Parathyroid adenoma (tissue), 2 donors: ENCODE data around the gene TTN.

Experiments
- H2AFZ ChIP-seq: fragments of 300-600 bp; sonication (generic); one replicate; pipeline ENCODE4 v1.7.0; 2017; ENCODE audit warnings: antibody characterized with exemption, mild to moderate bottlenecking
- H3K27ac ChIP-seq: fragments of 300-600 bp; sonication (generic); one replicate; pipeline ENCODE4 v1.7.0; 2017
- H3K27me3 ChIP-seq: fragments of 300-600 bp; sonication (generic); one replicate; pipeline ENCODE4 v1.7.0; 2017; ENCODE audit warnings: low read length; ENCODE audit not compliant: control insufficient read depth, insufficient read depth
- H3K36me3 ChIP-seq: fragments of 300-600 bp; sonication (generic); one replicate; pipeline ENCODE4 v1.7.0; 2017; ENCODE audit warnings: low read length; ENCODE audit not compliant: control insufficient read depth, insufficient read depth
- H3K4me1 ChIP-seq: fragments of 300-600 bp; sonication (generic); one replicate; pipeline ENCODE4 v1.7.0; 2017; ENCODE audit warnings: control low read depth
- H3K4me2 ChIP-seq: fragments of 300-600 bp; sonication (generic); one replicate; pipeline ENCODE4 v1.7.0; 2017; ENCODE audit warnings: low read length
- H3K4me3 ChIP-seq: fragments of 300-600 bp; sonication (generic); one replicate; pipeline ENCODE4 v1.7.0; 2017; ENCODE audit warnings: low read depth, low read length
- H3K79me2 ChIP-seq: fragments of 300-600 bp; sonication (generic); one replicate; pipeline ENCODE4 v1.7.0; 2017; ENCODE audit warnings: control low read depth
- H3K9ac ChIP-seq: fragments of 300-600 bp; sonication (generic); one replicate; pipeline ENCODE4 v1.7.0; 2017; ENCODE audit warnings: mild to moderate bottlenecking
- H3K9me3 ChIP-seq: fragments of 300-600 bp; sonication (generic); one replicate; pipeline ENCODE4 v1.7.0; 2017; ENCODE audit warnings: low read length; ENCODE audit not compliant: control insufficient read depth
- TF ChIP-seq, protein P1 (sequence below): fragments of 300-600 bp; sonication (generic); IDR thresholded peaks from one replicate; pipeline ENCODE4 v1.7.0; 2017; ENCODE audit warnings: antibody characterized with exemption, mild to moderate bottlenecking
- donor health status: primary hyperparathyroidism.

Gene TTN

GRCh38 chr2:178553047-178553446 lies 254.2 kb downstream of the TTN start:
- Histone ChIP-seq H3K4me2 (no peak overlapping the region), H3K27me3 (no peaks in the 10 kb centered on the region), H3K4me3 (no peak overlapping the region), H3K79me2 (no peaks in the 10 kb centered on the region), H3K9me3 (no peaks in the 10 kb centered on the region), H2AFZ (no peak overlapping the region), H3K9ac (no peak overlapping the region), H3K27ac (no peak overlapping the region), H3K36me3 (no peaks in the 10 kb centered on the region), H3K4me1 (no peaks in the 10 kb centered on the region)
- TF ChIP-seq, protein P1, sequence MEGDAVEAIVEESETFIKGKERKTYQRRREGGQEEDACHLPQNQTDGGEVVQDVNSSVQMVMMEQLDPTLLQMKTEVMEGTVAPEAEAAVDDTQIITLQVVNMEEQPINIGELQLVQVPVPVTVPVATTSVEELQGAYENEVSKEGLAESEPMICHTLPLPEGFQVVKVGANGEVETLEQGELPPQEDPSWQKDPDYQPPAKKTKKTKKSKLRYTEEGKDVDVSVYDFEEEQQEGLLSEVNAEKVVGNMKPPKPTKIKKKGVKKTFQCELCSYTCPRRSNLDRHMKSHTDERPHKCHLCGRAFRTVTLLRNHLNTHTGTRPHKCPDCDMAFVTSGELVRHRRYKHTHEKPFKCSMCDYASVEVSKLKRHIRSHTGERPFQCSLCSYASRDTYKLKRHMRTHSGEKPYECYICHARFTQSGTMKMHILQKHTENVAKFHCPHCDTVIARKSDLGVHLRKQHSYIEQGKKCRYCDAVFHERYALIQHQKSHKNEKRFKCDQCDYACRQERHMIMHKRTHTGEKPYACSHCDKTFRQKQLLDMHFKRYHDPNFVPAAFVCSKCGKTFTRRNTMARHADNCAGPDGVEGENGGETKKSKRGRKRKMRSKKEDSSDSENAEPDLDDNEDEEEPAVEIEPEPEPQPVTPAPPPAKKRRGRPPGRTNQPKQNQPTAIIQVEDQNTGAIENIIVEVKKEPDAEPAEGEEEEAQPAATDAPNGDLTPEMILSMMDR = no peak

DNA sequence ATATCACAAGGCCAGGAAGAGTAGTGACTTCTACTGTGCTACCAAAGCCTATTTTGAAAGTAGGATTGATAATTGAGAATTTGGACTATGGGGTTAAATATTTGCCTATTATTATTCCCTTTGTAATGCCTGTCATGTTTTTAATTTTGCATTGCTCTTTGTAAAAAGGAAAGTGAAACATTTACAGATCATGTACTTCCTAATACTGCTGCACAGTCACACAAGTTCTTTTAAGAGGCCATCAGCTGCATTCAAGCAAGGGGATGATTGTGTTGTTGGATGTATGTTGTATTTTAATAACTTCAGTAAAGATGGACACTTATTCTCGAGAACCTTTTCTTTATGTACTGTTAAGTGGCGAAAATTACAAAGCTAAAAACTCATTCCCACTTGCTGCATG lies 256.9 kb downstream of the TTN start:
- Histone ChIP-seq H3K9ac (no peak overlapping the region), H3K4me3 (no peak overlapping the region), H3K36me3 (no peaks in the 10 kb centered on the region), H3K4me1 (no peaks in the 10 kb centered on the region), H3K27me3 (no peaks in the 10 kb centered on the region), H3K27ac (no peak overlapping the region), H2AFZ (no peak overlapping the region), H3K79me2 (no peaks in the 10 kb centered on the region), H3K9me3 (no peaks in the 10 kb centered on the region), H3K4me2 (no peak overlapping the region)
- TF ChIP-seq, protein P1 = no peak

DNA sequence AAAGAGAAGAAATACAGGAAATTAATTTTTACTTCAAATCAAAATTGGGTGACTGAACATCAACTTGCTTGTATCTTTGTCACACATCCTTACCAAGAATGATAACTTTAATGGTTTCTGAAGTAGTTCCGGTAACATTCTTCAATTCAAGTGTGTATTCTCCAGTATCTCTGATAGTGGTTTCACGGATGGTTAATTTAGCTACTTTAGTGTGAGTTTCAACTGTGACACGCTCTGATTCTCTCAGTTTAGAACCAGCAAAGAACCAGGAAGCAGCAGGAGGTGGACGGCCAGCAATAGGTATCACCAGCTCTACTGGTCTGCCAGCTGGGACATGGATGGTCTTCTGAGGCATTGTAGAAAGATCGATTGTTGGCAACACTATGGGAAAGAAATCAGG lies 264.7 kb downstream of the TTN start:
- no peak overlapping the region for H2AFZ ChIP-seq
- no peaks in the 10 kb centered on the region for H3K79me2 ChIP-seq
- no peaks in the 10 kb centered on the region for H3K36me3 ChIP-seq
- H3K4me2 ChIP-seq = no peak overlapping the region
- no peaks in the 10 kb centered on the region for H3K9me3 ChIP-seq
- no peak overlapping the region for H3K27ac ChIP-seq
- H3K4me1 ChIP-seq = no peaks in the 10 kb centered on the region
- H3K9ac ChIP-seq = no peak overlapping the region
- TF ChIP-seq, protein P1 = no peak
- no peaks in the 10 kb centered on the region for H3K27me3 ChIP-seq
- no peak overlapping the region for H3K4me3 ChIP-seq

DNA sequence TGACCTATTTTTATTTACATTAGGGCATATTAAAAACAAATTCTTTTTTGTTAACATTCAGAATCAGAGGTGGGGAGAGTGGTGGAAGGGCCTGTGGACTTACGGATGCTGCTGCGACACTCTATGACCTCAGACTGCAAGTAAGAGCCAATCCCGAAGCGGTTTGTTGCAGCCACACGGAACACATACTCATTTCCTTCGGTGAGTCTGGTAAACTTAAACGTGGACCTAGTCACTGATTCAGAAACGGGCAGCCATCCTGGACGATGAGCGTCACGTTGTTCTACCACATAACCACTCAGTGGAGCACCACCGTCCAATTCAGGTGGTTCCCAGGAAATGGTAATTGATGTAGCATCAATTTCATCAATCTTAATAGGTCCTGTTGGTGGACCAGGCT lies 265.1 kb downstream of the TTN start:
- no peak overlapping the region for H3K4me3 ChIP-seq
- no peaks in the 10 kb centered on the region for H3K27me3 ChIP-seq
- no peak overlapping the region for H3K4me2 ChIP-seq
- H3K9me3 ChIP-seq = no peaks in the 10 kb centered on the region
- H3K4me1 ChIP-seq = no peaks in the 10 kb centered on the region
- TF ChIP-seq, protein P1 = no peak
- no peak overlapping the region for H2AFZ ChIP-seq
- H3K79me2 ChIP-seq = no peaks in the 10 kb centered on the region
- H3K27ac ChIP-seq = no peak overlapping the region
- H3K36me3 ChIP-seq = no peaks in the 10 kb centered on the region
- H3K9ac ChIP-seq = no peak overlapping the region

GRCh38 chr2:178536037-178536436 lies 271.2 kb downstream of the TTN start:
- Histone ChIP-seq H3K9ac (no peak overlapping the region), H3K4me2 (no peak overlapping the region), H3K27me3 (no peaks in the 10 kb centered on the region), H3K79me2 (no peaks in the 10 kb centered on the region), H3K27ac (no peak overlapping the region), H3K4me3 (no peak overlapping the region), H3K9me3 (no peaks in the 10 kb centered on the region), H3K36me3 (no peaks in the 10 kb centered on the region), H2AFZ (no peak overlapping the region), H3K4me1 (no peaks in the 10 kb centered on the region)
- TF ChIP-seq, protein P1 = no peak
